Peyer's patch (tissue), 4 donors: ENCODE results near the gene PDE4B.

Experiments
- POLR2A ChIP-seq, 2 donors: fragments of 450-650 bp; IDR thresholded peaks; one replicate each; pipeline ENCODE4 v1.5.1; 2017; ENCODE audit warnings: antibody characterized with exemption in 2 of 2, mild to moderate bottlenecking in 2 of 2, moderate library complexity in 2 of 2
- TF ChIP-seq, protein P1 (sequence below), 6 experiments: fragments of 450-650 bp in 4 of 6; fragments of 200-600 bp in 2 of 6; sonication (generic) in 1 of 6; IDR thresholded peaks; one replicate each; pipeline ENCODE4 v1.5.1; 2017 to 2019; ENCODE audit warnings: antibody characterized with exemption in 6 of 6, mild to moderate bottlenecking in 3 of 6, moderate library complexity in 1 of 6

GRCh38 chr1:66335859-66336640 lies 543.4 kb downstream of the PDE4B start:
- TF ChIP-seq, protein P1, sequence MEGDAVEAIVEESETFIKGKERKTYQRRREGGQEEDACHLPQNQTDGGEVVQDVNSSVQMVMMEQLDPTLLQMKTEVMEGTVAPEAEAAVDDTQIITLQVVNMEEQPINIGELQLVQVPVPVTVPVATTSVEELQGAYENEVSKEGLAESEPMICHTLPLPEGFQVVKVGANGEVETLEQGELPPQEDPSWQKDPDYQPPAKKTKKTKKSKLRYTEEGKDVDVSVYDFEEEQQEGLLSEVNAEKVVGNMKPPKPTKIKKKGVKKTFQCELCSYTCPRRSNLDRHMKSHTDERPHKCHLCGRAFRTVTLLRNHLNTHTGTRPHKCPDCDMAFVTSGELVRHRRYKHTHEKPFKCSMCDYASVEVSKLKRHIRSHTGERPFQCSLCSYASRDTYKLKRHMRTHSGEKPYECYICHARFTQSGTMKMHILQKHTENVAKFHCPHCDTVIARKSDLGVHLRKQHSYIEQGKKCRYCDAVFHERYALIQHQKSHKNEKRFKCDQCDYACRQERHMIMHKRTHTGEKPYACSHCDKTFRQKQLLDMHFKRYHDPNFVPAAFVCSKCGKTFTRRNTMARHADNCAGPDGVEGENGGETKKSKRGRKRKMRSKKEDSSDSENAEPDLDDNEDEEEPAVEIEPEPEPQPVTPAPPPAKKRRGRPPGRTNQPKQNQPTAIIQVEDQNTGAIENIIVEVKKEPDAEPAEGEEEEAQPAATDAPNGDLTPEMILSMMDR (IDR thresholded peaks at IDR 0.05): no peak
- peak; percentile 36 to 67 for TF ChIP-seq POLR2A (IDR thresholded peaks at IDR 0.05)
